Measurements from ENCODE around the gene APOE.

DNA sequence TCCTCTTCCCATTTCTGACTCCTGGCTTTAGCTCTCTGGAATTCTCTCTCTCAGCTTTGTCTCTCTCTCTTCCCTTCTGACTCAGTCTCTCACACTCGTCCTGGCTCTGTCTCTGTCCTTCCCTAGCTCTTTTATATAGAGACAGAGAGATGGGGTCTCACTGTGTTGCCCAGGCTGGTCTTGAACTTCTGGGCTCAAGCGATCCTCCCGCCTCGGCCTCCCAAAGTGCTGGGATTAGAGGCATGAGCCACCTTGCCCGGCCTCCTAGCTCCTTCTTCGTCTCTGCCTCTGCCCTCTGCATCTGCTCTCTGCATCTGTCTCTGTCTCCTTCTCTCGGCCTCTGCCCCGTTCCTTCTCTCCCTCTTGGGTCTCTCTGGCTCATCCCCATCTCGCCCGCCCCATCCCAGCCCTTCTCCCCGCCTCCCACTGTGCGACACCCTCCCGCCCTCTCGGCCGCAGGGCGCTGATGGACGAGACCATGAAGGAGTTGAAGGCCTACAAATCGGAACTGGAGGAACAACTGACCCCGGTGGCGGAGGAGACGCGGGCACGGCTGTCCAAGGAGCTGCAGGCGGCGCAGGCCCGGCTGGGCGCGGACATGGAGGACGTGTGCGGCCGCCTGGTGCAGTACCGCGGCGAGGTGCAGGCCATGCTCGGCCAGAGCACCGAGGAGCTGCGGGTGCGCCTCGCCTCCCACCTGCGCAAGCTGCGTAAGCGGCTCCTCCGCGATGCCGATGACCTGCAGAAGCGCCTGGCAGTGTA is 2.7 kb downstream of the APOE start:
- TF ChIP-seq, protein P1, sequence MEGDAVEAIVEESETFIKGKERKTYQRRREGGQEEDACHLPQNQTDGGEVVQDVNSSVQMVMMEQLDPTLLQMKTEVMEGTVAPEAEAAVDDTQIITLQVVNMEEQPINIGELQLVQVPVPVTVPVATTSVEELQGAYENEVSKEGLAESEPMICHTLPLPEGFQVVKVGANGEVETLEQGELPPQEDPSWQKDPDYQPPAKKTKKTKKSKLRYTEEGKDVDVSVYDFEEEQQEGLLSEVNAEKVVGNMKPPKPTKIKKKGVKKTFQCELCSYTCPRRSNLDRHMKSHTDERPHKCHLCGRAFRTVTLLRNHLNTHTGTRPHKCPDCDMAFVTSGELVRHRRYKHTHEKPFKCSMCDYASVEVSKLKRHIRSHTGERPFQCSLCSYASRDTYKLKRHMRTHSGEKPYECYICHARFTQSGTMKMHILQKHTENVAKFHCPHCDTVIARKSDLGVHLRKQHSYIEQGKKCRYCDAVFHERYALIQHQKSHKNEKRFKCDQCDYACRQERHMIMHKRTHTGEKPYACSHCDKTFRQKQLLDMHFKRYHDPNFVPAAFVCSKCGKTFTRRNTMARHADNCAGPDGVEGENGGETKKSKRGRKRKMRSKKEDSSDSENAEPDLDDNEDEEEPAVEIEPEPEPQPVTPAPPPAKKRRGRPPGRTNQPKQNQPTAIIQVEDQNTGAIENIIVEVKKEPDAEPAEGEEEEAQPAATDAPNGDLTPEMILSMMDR (IDR thresholded peaks at IDR 0.05), result no peak
- TF ChIP-seq POLR2A (IDR thresholded peaks at IDR 0.05), result no peak

Data from right lobe of liver (tissue), 4 donors.